HepG2 (cell line): Measurements from ENCODE around the gene ASXL1. TPM values are rescaled to one million over a fixed set of nuclear protein-coding genes. Genes with fewer than 3 reads are reported as not detected.

Source experiments
- CAMTA2 ChIP-seq: sonication (generic); formaldehyde crosslinking; IDR thresholded peaks from 2 replicates; pipeline ENCODE4 v1.4.0; 2020; ENCODE audit warnings: mild to moderate bottlenecking, missing genetic modification reagents, borderline replicate concordance
- CBX1 ChIP-seq: IDR thresholded peaks from one replicate; pipeline ENCODE4 v1.6.1; 2016; ENCODE audit warnings: antibody characterized with exemption, low read depth
- FOXK1 ChIP-seq: sonication (generic); formaldehyde crosslinking; IDR thresholded peaks from 2 replicates; pipeline ENCODE4 v1.4.0; 2020; ENCODE audit warnings: low read depth, missing genetic modification reagents, borderline replicate concordance
- HMG20A ChIP-seq: IDR thresholded peaks from 2 replicates; pipeline ENCODE4 v1.6.1; 2016; ENCODE audit warnings: borderline replicate concordance
- JUND ChIP-seq: sonication (generic); formaldehyde crosslinking; IDR thresholded peaks from 2 replicates; pipeline ENCODE4 v1.8.0; 2022; ENCODE audit warnings: mild to moderate bottlenecking, missing genetic modification reagents
- KDM6A ChIP-seq: IDR thresholded peaks from 2 replicates; pipeline ENCODE4 v1.6.1; 2016; ENCODE audit warnings: low read depth
- MEIS2 ChIP-seq: sonication (generic); formaldehyde crosslinking; IDR thresholded peaks from 2 replicates; pipeline ENCODE4 v1.9.0; 2021; ENCODE audit warnings: mild to moderate bottlenecking, missing genetic modification reagents
- MTA1 ChIP-seq: sonication (generic); formaldehyde crosslinking; IDR thresholded peaks from 2 replicates; pipeline ENCODE4 v1.4.0; 2020; ENCODE audit warnings: missing genetic modification reagents, mild to moderate bottlenecking, borderline replicate concordance
- NAIF1 ChIP-seq: sonication (generic); formaldehyde crosslinking; IDR thresholded peaks from 2 replicates; pipeline ENCODE4 v1.5.0; 2020; ENCODE audit warnings: mild to moderate bottlenecking, missing genetic modification reagents, borderline replicate concordance
- RFX3 ChIP-seq: IDR thresholded peaks from 2 replicates; pipeline ENCODE4 v1.6.1; 2016; ENCODE audit warnings: missing biosample characterization, missing genetic modification reagents
- SRF ChIP-seq: IDR thresholded peaks from 2 replicates; pipeline ENCODE4 v1.6.1; 2011; ENCODE audit warnings: mild to moderate bottlenecking, low read depth, low read length, moderate library complexity
- ZIK1 ChIP-seq: sonication (generic); formaldehyde crosslinking; IDR thresholded peaks from 2 replicates; pipeline ENCODE4 v1.5.0; 2020; ENCODE audit warnings: mild to moderate bottlenecking, low read depth, missing genetic modification reagents, borderline replicate concordance
- ZNF414 ChIP-seq: sonication (generic); formaldehyde crosslinking; IDR thresholded peaks from 2 replicates; pipeline ENCODE4 v1.5.0; 2020; ENCODE audit warnings: missing genetic modification reagents
- ZNF674 ChIP-seq: sonication (generic); formaldehyde crosslinking; IDR thresholded peaks from 2 replicates; pipeline ENCODE4 v1.5.0; 2020; ENCODE audit warnings: low read depth, mild to moderate bottlenecking, missing genetic modification reagents
- polyA plus RNA-seq, 8 experiments: library from polyadenylated mRNA; depleted of rRNA in 3 of 8; stranded (reverse) in 7 of 8; unstranded in 1 of 8; fragments of >200 nt; fragmentation: Illumina TruSeq in 4 of 8; extraction: Trizol in 4 of 8; gene quantifications; 2 replicates each; pipeline versions ENCODE4 v1.2.1 to v1.2.3, GENCODE V29; 2011 to 2016; ENCODE audit warnings: low read depth in 4 of 8, missing spikeins in 1 of 8, mixed read lengths in 1 of 8; ENCODE audit not compliant: insufficient read depth in 1 of 8
- total RNA-seq, 5 experiments: library from RNA; depleted of rRNA; stranded (reverse); fragments of >200 nt; fragmentation: Illumina TruSeq; extraction: Trizol; gene quantifications; 2 replicates each; pipeline ENCODE4 v1.2.3, GENCODE V29; 2016; ENCODE audit warnings: low read depth in 1 of 5
- TF ChIP-seq, protein P1 (sequence below): sonication (generic); formaldehyde crosslinking; IDR thresholded peaks from 2 replicates; pipeline ENCODE4 v1.4.0; 2020; ENCODE audit warnings: mild to moderate bottlenecking, missing genetic modification reagents
- TF ChIP-seq, protein P2 (sequence below): sonication (generic); formaldehyde crosslinking; IDR thresholded peaks from 2 replicates; pipeline ENCODE4 v1.8.0; 2022; ENCODE audit warnings: mild to moderate bottlenecking, missing genetic modification reagents, moderate library complexity
- TF ChIP-seq, protein P3 (sequence below): sonication (generic); formaldehyde crosslinking; IDR thresholded peaks from 2 replicates; pipeline ENCODE4 v1.5.1; 2020; ENCODE audit warnings: missing genetic modification reagents, mild to moderate bottlenecking, borderline replicate concordance

Gene ASXL1
- total and polyA plus RNA-seq, 2 of the 13 experiments (the other 11 are each of a cell fraction or from before 2014, with no cell fraction given) = 62.1 to 74.8 TPM

GRCh38 chr20:32474967-32475811 lies 117.1 kb downstream of the ASXL1 start (continued):
- TF ChIP-seq NAIF1 (CRISPR knock-in tag) = no peak
- TF ChIP-seq, protein P1, sequence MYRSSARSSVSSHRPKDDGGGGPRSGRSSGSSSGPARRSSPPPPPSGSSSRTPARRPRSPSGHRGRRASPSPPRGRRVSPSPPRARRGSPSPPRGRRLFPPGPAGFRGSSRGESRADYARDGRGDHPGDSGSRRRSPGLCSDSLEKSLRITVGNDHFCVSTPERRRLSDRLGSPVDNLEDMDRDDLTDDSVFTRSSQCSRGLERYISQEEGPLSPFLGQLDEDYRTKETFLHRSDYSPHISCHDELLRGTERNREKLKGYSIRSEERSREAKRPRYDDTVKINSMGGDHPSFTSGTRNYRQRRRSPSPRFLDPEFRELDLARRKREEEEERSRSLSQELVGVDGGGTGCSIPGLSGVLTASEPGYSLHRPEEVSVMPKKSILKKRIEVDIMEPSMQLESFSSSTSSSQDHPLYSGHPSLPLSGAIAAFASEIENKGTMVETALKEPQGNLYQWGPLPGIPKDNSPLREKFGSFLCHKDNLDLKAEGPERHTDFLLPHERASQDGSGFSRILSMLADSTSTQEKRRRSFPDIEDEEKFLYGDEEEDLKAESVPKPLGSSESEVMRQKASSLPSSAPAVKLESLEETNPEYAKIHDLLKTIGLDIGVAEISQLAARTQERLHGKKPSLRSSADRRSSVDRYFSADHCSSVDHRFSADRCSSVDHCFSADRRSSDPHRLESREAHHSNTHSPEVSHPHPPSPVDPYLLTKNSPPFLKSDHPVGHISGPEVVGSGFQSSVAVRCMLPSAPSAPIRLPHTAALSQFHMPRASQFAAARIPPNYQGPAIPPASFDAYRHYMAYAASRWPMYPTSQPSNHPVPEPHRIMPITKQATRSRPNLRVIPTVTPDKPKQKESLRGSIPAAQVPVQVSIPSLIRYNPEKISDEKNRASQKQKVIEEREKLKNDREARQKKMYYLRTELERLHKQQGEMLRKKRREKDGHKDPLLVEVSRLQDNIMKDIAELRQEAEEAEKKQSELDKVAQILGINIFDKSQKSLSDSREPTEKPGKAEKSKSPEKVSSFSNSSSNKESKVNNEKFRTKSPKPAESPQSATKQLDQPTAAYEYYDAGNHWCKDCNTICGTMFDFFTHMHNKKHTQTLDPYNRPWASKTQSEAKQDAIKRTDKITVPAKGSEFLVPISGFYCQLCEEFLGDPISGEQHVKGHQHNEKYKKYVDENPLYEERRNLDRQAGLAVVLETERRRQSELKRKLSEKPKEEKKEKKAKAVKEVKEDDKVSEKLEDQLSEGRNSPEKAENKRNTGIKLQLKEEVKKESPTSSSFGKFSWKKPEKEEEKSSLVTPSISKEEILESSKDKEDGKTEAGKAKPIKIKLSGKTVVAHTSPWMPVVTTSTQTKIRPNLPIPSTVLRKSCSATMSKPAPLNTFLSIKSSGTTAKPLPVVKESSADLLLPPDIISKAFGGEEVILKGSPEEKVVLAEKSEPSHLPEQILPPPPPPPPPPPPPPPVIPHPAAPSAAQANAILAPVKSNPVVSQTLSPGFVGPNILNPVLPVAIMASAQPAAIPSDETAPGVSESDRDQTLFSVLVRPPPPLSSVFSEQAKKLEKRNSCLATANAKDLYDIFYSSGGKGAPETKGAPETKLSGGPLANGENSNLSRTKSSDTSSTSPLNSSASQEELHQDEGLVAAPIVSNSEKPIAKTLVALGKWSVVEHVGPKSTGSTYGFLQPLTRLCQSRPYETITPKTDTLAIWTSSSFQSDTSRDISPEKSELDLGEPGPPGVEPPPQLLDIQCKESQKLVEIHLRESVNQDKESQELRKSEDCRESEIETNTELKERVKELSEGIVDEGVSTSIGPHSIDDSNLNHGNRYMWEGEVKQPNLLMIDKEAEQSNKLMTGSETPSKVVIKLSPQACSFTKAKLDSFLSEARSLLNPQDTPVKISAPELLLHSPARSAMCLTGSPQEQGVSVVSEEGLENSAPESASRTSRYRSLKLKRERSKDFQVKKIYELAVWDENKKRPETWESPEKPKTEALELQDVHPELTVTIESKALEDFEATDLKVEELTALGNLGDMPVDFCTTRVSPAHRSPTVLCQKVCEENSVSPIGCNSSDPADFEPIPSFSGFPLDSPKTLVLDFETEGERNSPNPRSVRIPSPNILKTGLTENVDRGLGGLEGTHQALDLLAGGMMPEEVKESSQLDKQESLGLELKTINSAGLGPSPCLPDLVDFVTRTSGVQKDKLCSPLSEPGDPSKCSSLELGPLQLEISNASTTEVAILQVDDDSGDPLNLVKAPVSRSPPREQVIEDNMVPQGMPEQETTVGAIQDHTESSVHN (CRISPR knock-in tag) = peak; percentile 22; the same call in 1 of the 2 replicates
- no peak for TF ChIP-seq ZNF674 (CRISPR knock-in tag)
- TF ChIP-seq FOXK1 (CRISPR knock-in tag) = peak; percentile 82; the same call in 1 of the 2 replicates
- TF ChIP-seq JUND = peak; percentile 69
- TF ChIP-seq, protein P2, sequence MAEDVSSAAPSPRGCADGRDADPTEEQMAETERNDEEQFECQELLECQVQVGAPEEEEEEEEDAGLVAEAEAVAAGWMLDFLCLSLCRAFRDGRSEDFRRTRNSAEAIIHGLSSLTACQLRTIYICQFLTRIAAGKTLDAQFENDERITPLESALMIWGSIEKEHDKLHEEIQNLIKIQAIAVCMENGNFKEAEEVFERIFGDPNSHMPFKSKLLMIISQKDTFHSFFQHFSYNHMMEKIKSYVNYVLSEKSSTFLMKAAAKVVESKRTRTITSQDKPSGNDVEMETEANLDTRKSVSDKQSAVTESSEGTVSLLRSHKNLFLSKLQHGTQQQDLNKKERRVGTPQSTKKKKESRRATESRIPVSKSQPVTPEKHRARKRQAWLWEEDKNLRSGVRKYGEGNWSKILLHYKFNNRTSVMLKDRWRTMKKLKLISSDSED (CRISPR knock-in tag) = 0 out of 2 replicates have a peak, but pooled peaks have one; percentile 21
- TF ChIP-seq MTA1 (CRISPR knock-in tag) = peak; percentile 92
- peak; percentile 28; the same call in 1 of the 2 replicates for TF ChIP-seq MEIS2 (CRISPR knock-in tag)
- TF ChIP-seq ZIK1 (CRISPR knock-in tag) = peak; percentile 72
- no peak; the same call in 1 of the 2 replicates for TF ChIP-seq KDM6A (CRISPR knock-in tag)
- TF ChIP-seq SRF = no peak
- peak; percentile 14; the same call in 1 of the 2 replicates for TF ChIP-seq HMG20A
- TF ChIP-seq CAMTA2 (CRISPR knock-in tag) = no peak
- TF ChIP-seq RFX3 (CRISPR knock-in tag) = no peak
- TF ChIP-seq, protein P3, sequence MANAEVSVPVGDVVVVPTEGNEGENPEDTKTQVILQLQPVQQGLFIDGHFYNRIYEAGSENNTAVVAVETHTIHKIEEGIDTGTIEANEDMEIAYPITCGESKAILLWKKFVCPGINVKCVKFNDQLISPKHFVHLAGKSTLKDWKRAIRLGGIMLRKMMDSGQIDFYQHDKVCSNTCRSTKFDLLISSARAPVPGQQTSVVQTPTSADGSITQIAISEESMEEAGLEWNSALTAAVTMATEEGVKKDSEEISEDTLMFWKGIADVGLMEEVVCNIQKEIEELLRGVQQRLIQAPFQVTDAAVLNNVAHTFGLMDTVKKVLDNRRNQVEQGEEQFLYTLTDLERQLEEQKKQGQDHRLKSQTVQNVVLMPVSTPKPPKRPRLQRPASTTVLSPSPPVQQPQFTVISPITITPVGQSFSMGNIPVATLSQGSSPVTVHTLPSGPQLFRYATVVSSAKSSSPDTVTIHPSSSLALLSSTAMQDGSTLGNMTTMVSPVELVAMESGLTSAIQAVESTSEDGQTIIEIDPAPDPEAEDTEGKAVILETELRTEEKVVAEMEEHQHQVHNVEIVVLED (CRISPR knock-in tag) = no peak
- peak; percentile 52; the same call in 1 of the 2 replicates for TF ChIP-seq ZNF414 (CRISPR knock-in tag)
- no peak for TF ChIP-seq CBX1
